Lower lobe of right lung (tissue), 2 donors: ENCODE data around the gene BMP7. TPM values are rescaled to one million over a fixed set of nuclear protein-coding genes. Genes with fewer than 3 reads are reported as not detected.

Experiments used
- ATAC-seq, 2 donors: fragments of 200-7000 bp; cut with Tn5 transposase; one replicate each; pipeline ENCODE4 v1.9.1; 2020 to 2022; ENCODE audit warnings: mild to moderate bottlenecking in 2 of 2, moderate library complexity in 2 of 2
- DNase-seq: peaks from one replicate; pipeline ENCODE4 v3.0.0-alpha.2; 2020
- H3K27ac ChIP-seq: fragments of 200-600 bp; one replicate; pipeline ENCODE4 v1.8.0; 2022
- H3K27me3 ChIP-seq: fragments of 200-600 bp; one replicate; pipeline ENCODE4 v1.8.0; 2022; ENCODE audit warnings: low read depth
- H3K36me3 ChIP-seq: fragments of 200-600 bp; one replicate; pipeline ENCODE4 v1.8.0; 2022; ENCODE audit warnings: mild to moderate bottlenecking
- H3K4me1 ChIP-seq: fragments of 200-600 bp; one replicate; pipeline ENCODE4 v1.8.0; 2022
- H3K4me3 ChIP-seq: fragments of 200-600 bp; one replicate; pipeline ENCODE4 v1.8.0; 2022; ENCODE audit warnings: mild to moderate bottlenecking
- H3K9me3 ChIP-seq: fragments of 200-600 bp; one replicate; pipeline ENCODE4 v1.8.0; 2022
- intact Hi-C: fragments of 100-400 bp; cut with DNase I; formaldehyde crosslinking; loops from one replicate; pipeline ENCODE4 v1.11.0; 2022
- total RNA-seq: library from RNA; stranded (reverse); fragmentation: NEBNext Ultra II Directional; extraction: Animal tissue kit (Norgen Biotek cat#: 25700); gene quantifications from one replicate; pipeline ENCODE4 v1.2.1, GENCODE V29; 2021
- TF ChIP-seq, protein P1 (sequence below): fragments of 200-600 bp; IDR thresholded peaks from one replicate; pipeline ENCODE4 v1.8.0; 2022; ENCODE audit warnings: antibody characterized with exemption, mild to moderate bottlenecking
- donor health status: DM: no; HTN: yes; CAD: no; lungs with severe emphysema.

The BMP7 gene
- total RNA-seq, 1 donor from 2014 or later = 0.74 TPM

DNA sequence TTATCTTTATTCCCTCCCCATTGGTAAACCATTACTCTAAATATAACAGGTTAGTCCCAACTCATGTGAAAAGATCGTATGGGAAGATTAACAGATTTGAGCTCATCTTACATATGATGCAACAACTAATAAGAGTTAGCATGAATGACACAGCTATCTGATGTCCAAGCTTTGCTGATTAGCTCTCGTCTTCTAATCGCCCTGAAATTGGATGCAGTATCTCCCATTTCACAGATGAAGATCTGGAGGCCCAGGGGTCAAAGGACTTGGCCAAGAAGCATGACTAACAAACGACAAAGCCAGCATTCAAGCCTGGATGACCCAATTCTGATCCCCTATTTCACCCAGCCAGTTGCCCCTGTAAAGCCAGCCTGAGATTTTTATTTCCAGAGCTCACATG lies 8.4 kb upstream of the BMP7 start:
- intact Hi-C loops = no loop called here
- ATAC-seq (no peak), DNase-seq (no peak)
- H3K27ac ChIP-seq = no peak overlapping the region
- H3K4me1 ChIP-seq = no peaks in the 10 kb centered on the region
- no peak overlapping the region for H3K4me3 ChIP-seq
- H3K27me3 ChIP-seq = peaks cover 3% of the 10 kb centered on the region
- no peaks in the 10 kb centered on the region for H3K36me3 ChIP-seq
- H3K9me3 ChIP-seq = no peaks in the 10 kb centered on the region
- TF ChIP-seq, protein P1, sequence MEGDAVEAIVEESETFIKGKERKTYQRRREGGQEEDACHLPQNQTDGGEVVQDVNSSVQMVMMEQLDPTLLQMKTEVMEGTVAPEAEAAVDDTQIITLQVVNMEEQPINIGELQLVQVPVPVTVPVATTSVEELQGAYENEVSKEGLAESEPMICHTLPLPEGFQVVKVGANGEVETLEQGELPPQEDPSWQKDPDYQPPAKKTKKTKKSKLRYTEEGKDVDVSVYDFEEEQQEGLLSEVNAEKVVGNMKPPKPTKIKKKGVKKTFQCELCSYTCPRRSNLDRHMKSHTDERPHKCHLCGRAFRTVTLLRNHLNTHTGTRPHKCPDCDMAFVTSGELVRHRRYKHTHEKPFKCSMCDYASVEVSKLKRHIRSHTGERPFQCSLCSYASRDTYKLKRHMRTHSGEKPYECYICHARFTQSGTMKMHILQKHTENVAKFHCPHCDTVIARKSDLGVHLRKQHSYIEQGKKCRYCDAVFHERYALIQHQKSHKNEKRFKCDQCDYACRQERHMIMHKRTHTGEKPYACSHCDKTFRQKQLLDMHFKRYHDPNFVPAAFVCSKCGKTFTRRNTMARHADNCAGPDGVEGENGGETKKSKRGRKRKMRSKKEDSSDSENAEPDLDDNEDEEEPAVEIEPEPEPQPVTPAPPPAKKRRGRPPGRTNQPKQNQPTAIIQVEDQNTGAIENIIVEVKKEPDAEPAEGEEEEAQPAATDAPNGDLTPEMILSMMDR = no peak

DNA sequence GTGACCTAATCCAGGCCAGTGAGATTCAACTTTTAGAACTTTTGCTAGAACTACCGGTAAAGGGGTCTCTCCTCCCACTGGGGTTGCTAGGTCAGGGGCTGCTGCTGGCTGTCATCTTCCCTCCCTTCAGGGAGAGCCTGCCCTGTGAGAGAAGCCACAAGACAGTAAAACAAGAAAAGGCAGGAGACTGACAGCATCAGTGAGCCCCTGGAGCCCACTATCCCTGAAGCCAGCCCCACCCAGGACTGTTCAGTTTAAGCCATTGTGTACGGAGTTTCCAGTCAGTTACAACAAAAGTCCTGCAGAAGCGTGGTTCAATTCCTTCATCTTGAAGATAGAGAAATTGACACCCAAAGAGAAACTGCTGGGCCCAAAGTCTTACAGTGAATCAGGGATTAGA lies 7.9 kb upstream of the BMP7 start:
- H3K9me3 ChIP-seq = no peaks in the 10 kb centered on the region
- ATAC-seq (no peak), DNase-seq (no peak)
- no peak overlapping the region for H3K4me3 ChIP-seq
- no peaks in the 10 kb centered on the region for H3K36me3 ChIP-seq
- intact Hi-C loops = no loop called here
- no peaks in the 10 kb centered on the region for H3K4me1 ChIP-seq
- TF ChIP-seq, protein P1 = no peak
- peaks cover 3% of the 10 kb centered on the region for H3K27me3 ChIP-seq
- H3K27ac ChIP-seq = no peak overlapping the region

DNA sequence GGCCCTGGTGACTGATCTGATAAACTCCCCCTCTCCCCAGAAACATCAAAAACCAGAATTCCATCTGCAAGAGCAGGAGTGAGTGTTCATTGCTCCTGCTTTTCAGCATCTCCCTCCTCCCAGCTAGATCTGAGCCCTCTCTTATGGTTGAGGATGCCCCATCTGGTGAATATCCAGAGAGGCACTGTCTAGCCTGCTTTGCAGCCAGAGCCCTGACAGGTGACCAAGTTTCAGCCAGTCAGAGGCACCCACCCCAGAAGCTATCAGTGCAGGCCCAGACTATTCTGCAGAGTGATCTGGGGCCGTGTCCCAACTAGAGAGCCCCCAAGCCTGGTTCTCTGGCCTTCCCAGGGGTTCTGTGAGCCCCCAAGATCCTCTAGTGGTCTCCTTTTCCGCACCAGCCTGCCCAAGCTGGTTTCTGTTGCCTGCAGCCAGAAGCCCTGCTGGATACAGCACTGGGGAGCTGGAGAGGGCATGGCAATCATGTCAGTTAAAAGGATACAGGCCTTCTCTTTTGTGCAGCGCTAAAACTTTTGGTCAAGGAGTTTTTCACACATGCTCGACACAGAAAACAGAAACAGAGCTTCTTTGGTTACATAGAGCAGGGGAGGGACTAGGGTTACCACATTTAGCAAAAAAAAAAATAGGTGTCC lies 6.6 kb upstream of the BMP7 start:
- H3K27ac ChIP-seq = no peak overlapping the region

DNA sequence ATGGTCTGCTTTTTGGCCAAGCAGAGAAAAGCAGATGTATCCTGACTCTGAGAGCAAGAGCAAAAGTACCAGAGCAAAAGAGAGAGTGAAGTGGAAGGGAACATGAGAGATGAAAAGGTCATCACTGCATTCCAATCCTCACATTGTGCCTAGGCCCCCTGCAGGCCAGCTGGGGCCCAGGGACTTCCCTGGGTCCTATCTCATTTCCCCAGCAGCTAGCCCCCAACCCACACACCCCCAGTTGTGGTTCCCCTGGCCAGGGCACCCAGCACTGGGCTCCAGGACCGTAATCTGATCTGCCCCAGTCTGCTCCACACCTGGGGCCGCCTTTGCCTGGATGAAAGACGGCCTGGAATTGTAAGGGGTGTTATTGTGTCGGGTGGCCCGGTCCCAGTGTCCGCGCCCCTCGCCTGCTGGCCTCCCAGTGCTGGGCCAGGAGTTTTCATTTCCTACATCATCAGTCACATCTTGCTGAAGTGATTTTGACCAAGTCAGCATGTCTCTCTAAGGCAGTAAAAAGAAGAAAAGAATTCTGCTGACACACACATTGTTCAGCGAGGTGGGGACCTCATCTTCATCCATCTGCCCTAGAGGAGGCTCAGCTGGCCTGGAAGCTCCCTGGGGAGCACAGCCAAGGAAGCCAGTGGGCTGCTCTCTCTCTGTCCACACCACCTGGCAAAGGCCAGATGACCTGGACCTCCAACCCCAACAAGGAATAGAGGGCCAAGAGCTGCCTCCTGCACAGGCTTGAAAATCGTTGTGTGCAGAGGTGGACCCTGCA lies 4.0 kb upstream of the BMP7 start:
- H3K27ac ChIP-seq = no peak overlapping the region
- TF ChIP-seq, protein P1 = no peak
- no peak for DNase-seq
- intact Hi-C loops = no loop called here
- H3K9me3 ChIP-seq = no peaks in the 10 kb centered on the region
- H3K4me1 ChIP-seq = no peaks in the 10 kb centered on the region
- no peaks in the 10 kb centered on the region for H3K36me3 ChIP-seq
- H3K4me3 ChIP-seq = no peak overlapping the region
- no peak for ATAC-seq
- H3K27me3 ChIP-seq = peaks cover 29% of the 10 kb centered on the region

More for the DNA sequence above, 6.6 kb upstream of the BMP7 start:
- H3K36me3 ChIP-seq = no peaks in the 10 kb centered on the region
- no peaks in the 10 kb centered on the region for H3K4me1 ChIP-seq
- no peak overlapping the region for H3K4me3 ChIP-seq
- TF ChIP-seq, protein P1 = no peak
- DNase-seq = no peak
- intact Hi-C loops = no loop called here
- peaks cover 4% of the 10 kb centered on the region for H3K27me3 ChIP-seq
- H3K9me3 ChIP-seq = no peaks in the 10 kb centered on the region
- no peak for ATAC-seq

DNA sequence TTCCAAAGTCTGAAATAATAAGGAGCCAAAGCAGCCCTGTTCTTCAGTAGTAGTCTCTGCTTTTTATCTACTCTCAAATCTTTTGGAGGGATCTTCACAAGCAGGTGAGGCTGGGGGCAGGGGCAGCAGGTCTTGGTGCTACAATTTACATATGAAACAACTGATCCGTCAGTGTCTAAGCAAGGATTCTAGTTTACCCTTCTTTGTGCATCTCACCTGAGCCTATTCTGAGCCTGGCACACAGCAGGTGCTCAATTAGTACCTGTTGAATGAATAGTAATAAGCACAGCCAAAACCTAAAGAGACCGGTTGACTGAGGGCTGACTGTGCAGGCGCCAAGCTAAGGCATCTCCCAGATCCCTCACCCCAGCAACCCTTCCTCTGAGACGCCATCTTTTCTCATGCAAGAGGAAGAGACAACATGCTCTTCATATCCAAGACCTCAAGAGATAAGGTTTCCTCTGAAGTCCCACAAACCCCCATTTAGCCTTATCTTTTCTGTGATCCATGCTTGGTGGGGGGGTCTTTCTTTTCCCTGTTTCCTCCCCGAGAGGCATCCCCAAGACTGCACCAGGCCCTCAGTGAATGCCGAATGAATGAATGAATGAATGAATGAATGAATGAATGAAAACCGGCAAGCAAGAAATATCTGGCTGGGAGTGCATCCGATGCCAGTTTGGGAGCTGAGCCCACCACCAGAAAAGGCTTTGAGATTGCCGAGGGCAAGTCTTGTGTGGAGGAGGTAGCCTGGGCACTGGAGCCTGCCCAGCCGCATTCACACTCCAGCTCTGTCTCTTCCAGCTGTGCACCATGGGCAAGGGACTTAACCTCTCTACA lies 2.9 kb upstream of the BMP7 start:
- peaks cover 40% of the 10 kb centered on the region for H3K27me3 ChIP-seq
- no peak for ATAC-seq
- TF ChIP-seq, protein P1 = no peak

More for the DNA sequence above, 2.9 kb upstream of the BMP7 start:
- no peak overlapping the region for H3K27ac ChIP-seq
- H3K9me3 ChIP-seq = no peaks in the 10 kb centered on the region
- no peak for DNase-seq
- H3K4me1 ChIP-seq = no peaks in the 10 kb centered on the region
- intact Hi-C loops = no loop called here
- no peak overlapping the region for H3K4me3 ChIP-seq
- H3K36me3 ChIP-seq = no peaks in the 10 kb centered on the region
